ENCODE results near the gene CMTM4. TPM values are rescaled to one million over a fixed set of nuclear protein-coding genes. Genes with fewer than 3 reads are reported as not detected.
A peak's percentile ranks its signal among the peaks of the same experiment; 100 is the strongest.

The CMTM4 gene
- polyA plus RNA-seq, 1 of the 3 experiments (the other 2 are of a cell fraction): 21.7 TPM

DNA sequence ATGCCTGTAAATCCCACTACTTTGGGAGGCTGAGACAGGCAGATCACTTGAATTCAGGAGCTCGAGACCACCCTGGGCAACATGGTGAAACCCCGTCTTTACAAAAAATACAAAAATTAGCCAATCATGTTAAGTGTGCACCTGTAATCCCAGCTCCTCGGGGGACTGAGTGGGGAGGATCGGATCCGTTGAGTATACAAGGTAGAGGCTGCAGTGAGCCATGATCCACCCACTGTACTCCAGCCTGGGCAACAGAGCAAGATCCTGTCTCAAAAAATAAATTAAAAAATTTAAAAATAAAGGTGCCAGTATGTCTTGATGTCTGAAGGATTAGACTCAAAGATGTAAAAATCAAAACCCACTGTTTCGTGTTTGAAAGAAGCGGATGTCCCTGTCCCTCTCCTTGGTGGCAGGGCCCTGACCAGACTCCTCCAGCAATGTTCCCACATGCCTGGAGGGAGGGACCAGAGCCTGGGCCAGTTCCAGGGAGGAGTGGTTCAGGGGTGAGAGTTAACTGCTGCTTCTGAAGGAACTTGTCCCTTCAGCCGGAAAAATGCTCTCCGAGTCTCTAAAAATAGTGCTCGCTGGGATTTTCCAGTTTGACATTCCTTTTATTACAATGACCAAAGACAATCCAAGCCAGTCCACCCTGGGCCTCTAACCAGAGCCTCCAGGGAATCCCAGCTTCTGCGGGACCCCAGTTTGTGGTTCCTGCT is 9.4 kb upstream of the CMTM4 start:
- Histone ChIP-seq H4K20me1 (ENCODE audit: insufficient read depth) (no peaks in the 10 kb centered on the region), H3K4me3 (ENCODE audit: low read depth in 2 of 2, low read length in 1 of 2) (no peak overlapping the region), H3K36me3 (replicated peaks in 1 of 2; ENCODE audit: control insufficient read depth in 1 of 2, insufficient read depth in 2 of 2, low read length in 1 of 2) (no peaks in the 10 kb centered on the region), H3F3A (replicated peaks; ENCODE audit: insufficient read depth) (peaks cover 6% of the 10 kb centered on the region), H3K79me2 (ENCODE audit: insufficient read depth) (no peaks in the 10 kb centered on the region), H2AFZ (ENCODE audit: low read depth) (peak overlapping the region; percentile 55; the same call in 1 of the 2 replicates), H3K9ac (no peak overlapping the region), H3K27ac (ENCODE audit: low read depth in 2 of 2, low read length in 1 of 2) (no peak overlapping the region), H3K4me2 (no peak overlapping the region), H3K27me3 (ENCODE audit: insufficient read depth) (no peaks in the 10 kb centered on the region), H3K9me2 (no peaks in the 10 kb centered on the region), H3K4me1 (ENCODE audit: control insufficient read depth in 1 of 2, insufficient read depth in 2 of 2, low read depth in 1 of 2, low read length in 1 of 2) (peaks cover 0 to 11% of the 10 kb centered on the region in 2 experiments; a peak in 1 of 4 replicates), H3K9me3 (no peaks in the 10 kb centered on the region)
- no peak for DNase-seq
- POLR2A ChIA-PET: no interaction called here
- CTCF ChIA-PET: interaction anchor here (1.2 kb wide), 1 partner anchor 11 kb away, joined by 4 read pairs; no protein-coding TSS in a partner anchor
- WGBS (ENCODE audit: low lambda C conversion rate): 91% methylated on average over 8 of the region's 11 CpGs
- TF ChIP-seq FOXM1 (IDR thresholded peaks at IDR 0.05; ENCODE audit: low read depth) (no peak), MEF2A (IDR thresholded peaks at IDR 0.05; ENCODE audit: borderline replicate concordance, low read depth) (0 out of 2 replicates have a peak, but pooled peaks have one; percentile 29)

DNA sequence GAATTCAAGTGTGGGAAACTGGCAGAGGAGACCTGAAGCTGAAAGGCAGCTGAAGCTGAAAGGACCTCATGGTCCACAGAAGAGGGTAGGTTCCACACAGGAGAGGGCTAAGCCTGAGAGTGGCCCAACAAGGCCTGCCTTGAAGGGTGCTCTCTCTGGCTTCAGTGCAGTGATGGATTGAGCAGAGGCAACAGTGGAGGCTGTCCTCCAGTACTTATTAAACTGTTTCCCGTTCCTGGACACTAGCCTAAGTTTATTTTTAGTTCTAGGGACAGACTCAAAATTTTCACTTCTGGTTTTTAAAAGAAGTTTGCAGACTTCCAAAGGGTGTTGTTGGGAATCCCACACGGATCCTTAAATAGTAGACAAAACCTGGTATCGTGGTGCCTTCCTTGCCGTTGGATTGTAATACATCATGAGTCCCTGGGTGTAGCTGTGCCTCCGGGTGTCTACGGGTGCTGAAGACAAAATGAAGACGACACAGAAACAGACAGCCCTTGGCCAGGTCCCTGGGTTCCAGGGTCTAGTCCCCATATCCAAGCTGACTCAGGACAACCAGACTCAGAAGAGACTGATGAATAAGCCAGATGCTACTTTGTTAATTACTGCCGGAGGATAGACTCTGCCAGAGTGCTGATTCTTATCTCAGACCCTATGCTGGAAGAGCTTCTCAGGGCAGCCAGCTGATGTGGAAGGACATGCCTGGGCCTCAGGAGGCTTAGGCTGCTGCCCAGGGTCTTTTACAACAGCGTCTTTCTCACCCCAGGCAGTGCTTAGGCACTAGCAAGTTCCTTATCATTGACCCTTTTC is 7.1 kb upstream of the CMTM4 start:
- no peaks in the 10 kb centered on the region for H3K27me3 ChIP-seq (ENCODE audit: insufficient read depth)
- no peaks in the 10 kb centered on the region for H3K79me2 ChIP-seq (ENCODE audit: insufficient read depth)
- CTCF ChIA-PET: interaction anchor here (1.2 kb wide), 2 partner anchors 95 to 164 kb away, joined by 4 to 5 read pairs; no protein-coding TSS in a partner anchor
- H3K4me2 ChIP-seq: no peak overlapping the region
- TF ChIP-seq TCF12 (IDR thresholded peaks at IDR 0.05) (peak; percentile 36; the same call in 1 of the 2 replicates), NFIC (IDR thresholded peaks at IDR 0.05; ENCODE audit: borderline replicate concordance) (no peak), RCOR1 (IDR thresholded peaks at IDR 0.05; ENCODE audit: low read length) (peak; percentile 90; the same call in 1 of the 2 replicates), CHD2 (IDR thresholded peaks at IDR 0.05; ENCODE audit: low read length, partially characterized antibody) (no peak), EP300 (IDR thresholded peaks at IDR 0.05; ENCODE audit: borderline replicate concordance in 1 of 2, low read depth in 1 of 2, low read length in 1 of 2) (peak in 1 of 2 experiments; percentile 79; a peak in 2 of 4 replicates), SIN3A (IDR thresholded peaks at IDR 0.05; ENCODE audit: borderline replicate concordance, low read depth, low read length) (no peak), GATA2 (CRISPR knock-in tag; IDR thresholded peaks at IDR 0.05) (peak; percentile 89)
- TF ChIP-seq, protein P1, sequence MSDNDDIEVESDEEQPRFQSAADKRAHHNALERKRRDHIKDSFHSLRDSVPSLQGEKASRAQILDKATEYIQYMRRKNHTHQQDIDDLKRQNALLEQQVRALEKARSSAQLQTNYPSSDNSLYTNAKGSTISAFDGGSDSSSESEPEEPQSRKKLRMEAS (IDR thresholded peaks at IDR 0.05; ENCODE audit: low read depth): no peak
- H3K27ac ChIP-seq (ENCODE audit: low read depth in 2 of 2, low read length in 1 of 2): peak overlapping the region; percentile 14 to 44; a peak in 3 of 4 replicates
- peaks cover 0 to 11% of the 10 kb centered on the region in 2 experiments; a peak in 1 of 4 replicates for H3K4me1 ChIP-seq (ENCODE audit: control insufficient read depth in 1 of 2, insufficient read depth in 2 of 2, low read depth in 1 of 2, low read length in 1 of 2)
- no peaks in the 10 kb centered on the region for H3K9me2 ChIP-seq
- no peak overlapping the region for H3K4me3 ChIP-seq (ENCODE audit: low read depth in 2 of 2, low read length in 1 of 2)
- H3K9me3 ChIP-seq: no peaks in the 10 kb centered on the region
- no peaks in the 10 kb centered on the region for H3K36me3 ChIP-seq (replicated peaks in 1 of 2; ENCODE audit: control insufficient read depth in 1 of 2, insufficient read depth in 2 of 2, low read length in 1 of 2)
- H3K9ac ChIP-seq: no peak overlapping the region
- peak overlapping the region; percentile 36; the same call in 1 of the 2 replicates for H2AFZ ChIP-seq (ENCODE audit: low read depth)
- 38% methylated on average over 9 of the region's 9 CpGs for WGBS (ENCODE audit: low lambda C conversion rate)
- H3F3A ChIP-seq (replicated peaks; ENCODE audit: insufficient read depth): peaks cover 6% of the 10 kb centered on the region
- POLR2A ChIA-PET: no interaction called here
- H4K20me1 ChIP-seq (ENCODE audit: insufficient read depth): no peaks in the 10 kb centered on the region
- DNase-seq: peak; percentile 78
